Measurements from ENCODE around the gene WBP2. TPM values are rescaled to one million over a fixed set of nuclear protein-coding genes. Genes with fewer than 3 reads are reported as not detected.

The WBP2 gene
- total RNA-seq, 2 donors from 2014 or later = 88.9 to 125 TPM

GRCh38 chr17:75842411-75842810 lies 12.7 kb downstream of the WBP2 start:
- no peak overlapping the region for H3K27ac ChIP-seq
- DNase-seq (ENCODE audit: low spot score) = no peak
- intact Hi-C loops (cut with DNase I) = no loop called here
- TF ChIP-seq POLR2A (IDR thresholded peaks at IDR 0.05) = no peak
- TF ChIP-seq CTCF (IDR thresholded peaks at IDR 0.05) = no peak
- no peak for TF ChIP-seq POLR2AphosphoS5 (IDR thresholded peaks at IDR 0.05)
- H3K4me3 ChIP-seq = no peak overlapping the region
- H3K27me3 ChIP-seq (replicated peaks; ENCODE audit: insufficient read depth) = no peaks in the 10 kb centered on the region
- peaks cover 10 to 12% of the 10 kb centered on the region in 2 donors for H3K36me3 ChIP-seq
- no peaks in the 10 kb centered on the region for H3K9me3 ChIP-seq
- WGBS = 91% methylated on average over 16 of the region's 18 CpGs
- peaks cover 13% of the 10 kb centered on the region for H3K4me1 ChIP-seq (replicated peaks)

DNA sequence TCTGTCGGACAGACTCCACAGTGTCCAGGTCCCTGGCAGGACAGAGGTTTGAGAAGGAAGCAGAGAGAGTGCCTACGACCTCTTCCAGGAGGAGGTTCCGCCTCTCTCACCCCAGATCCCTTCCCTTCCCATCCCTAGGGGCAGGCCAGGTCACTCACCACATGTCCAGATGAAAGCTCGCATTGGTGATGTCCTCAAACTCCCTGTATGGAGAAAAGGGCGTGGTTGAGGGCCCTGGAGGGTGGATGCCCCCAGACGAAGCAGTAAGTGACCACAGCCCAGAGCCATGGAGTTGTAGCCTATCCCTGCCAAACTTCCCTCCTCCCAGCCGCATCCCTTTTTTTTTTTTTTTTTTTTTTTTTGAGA lies 14.4 kb downstream of the WBP2 start:
- Histone ChIP-seq H3K9me3 (no peaks in the 10 kb centered on the region), H3K27me3 (replicated peaks; ENCODE audit: insufficient read depth) (no peaks in the 10 kb centered on the region), H3K4me1 (replicated peaks) (peaks cover 12% of the 10 kb centered on the region), H3K36me3 (no peaks in the 10 kb centered on the region), H3K27ac (no peak overlapping the region), H3K4me3 (no peak overlapping the region)
- TF ChIP-seq POLR2AphosphoS5 (IDR thresholded peaks at IDR 0.05) (no peak), POLR2A (IDR thresholded peaks at IDR 0.05) (no peak), CTCF (IDR thresholded peaks at IDR 0.05) (no peak)
- intact Hi-C loops (cut with DNase I) = no loop called here
- no peak for DNase-seq (ENCODE audit: low spot score)
- 71% methylated on average over 7 of the region's 7 CpGs for WGBS

GRCh38 chr17:75839942-75840798 lies 15.0 kb downstream of the WBP2 start:
- H3K27ac ChIP-seq = no peak overlapping the region
- no peak overlapping the region for H3K4me3 ChIP-seq
- no peak for DNase-seq (ENCODE audit: low spot score)
- no peaks in the 10 kb centered on the region for H3K9me3 ChIP-seq
- TF ChIP-seq POLR2A (IDR thresholded peaks at IDR 0.05) = no peak
- no peak for TF ChIP-seq POLR2AphosphoS5 (IDR thresholded peaks at IDR 0.05)
- no peak for TF ChIP-seq CTCF (IDR thresholded peaks at IDR 0.05)
- 93% methylated on average over 32 of the region's 36 CpGs for WGBS
- no peaks in the 10 kb centered on the region for H3K27me3 ChIP-seq (replicated peaks; ENCODE audit: insufficient read depth)
- intact Hi-C loops (cut with DNase I) = no loop called here
- H3K4me1 ChIP-seq (replicated peaks) = peaks cover 7% of the 10 kb centered on the region
- no peaks in the 10 kb centered on the region for H3K36me3 ChIP-seq

GRCh38 chr17:75838410-75838809 lies 16.7 kb downstream of the WBP2 start:
- no peaks in the 10 kb centered on the region for H3K36me3 ChIP-seq
- no peak for TF ChIP-seq POLR2AphosphoS5 (IDR thresholded peaks at IDR 0.05)
- TF ChIP-seq POLR2A (IDR thresholded peaks at IDR 0.05) = no peak
- no peak for TF ChIP-seq CTCF (IDR thresholded peaks at IDR 0.05)
- H3K9me3 ChIP-seq = no peaks in the 10 kb centered on the region
- H3K27ac ChIP-seq = no peak overlapping the region
- no peaks in the 10 kb centered on the region for H3K27me3 ChIP-seq (replicated peaks; ENCODE audit: insufficient read depth)
- H3K4me3 ChIP-seq = no peak overlapping the region
- intact Hi-C loops (cut with DNase I) = no loop called here
- no peak for DNase-seq (ENCODE audit: low spot score)
- 94% methylated on average over 14 of the region's 15 CpGs for WGBS
- H3K4me1 ChIP-seq (replicated peaks) = no peaks in the 10 kb centered on the region

DNA sequence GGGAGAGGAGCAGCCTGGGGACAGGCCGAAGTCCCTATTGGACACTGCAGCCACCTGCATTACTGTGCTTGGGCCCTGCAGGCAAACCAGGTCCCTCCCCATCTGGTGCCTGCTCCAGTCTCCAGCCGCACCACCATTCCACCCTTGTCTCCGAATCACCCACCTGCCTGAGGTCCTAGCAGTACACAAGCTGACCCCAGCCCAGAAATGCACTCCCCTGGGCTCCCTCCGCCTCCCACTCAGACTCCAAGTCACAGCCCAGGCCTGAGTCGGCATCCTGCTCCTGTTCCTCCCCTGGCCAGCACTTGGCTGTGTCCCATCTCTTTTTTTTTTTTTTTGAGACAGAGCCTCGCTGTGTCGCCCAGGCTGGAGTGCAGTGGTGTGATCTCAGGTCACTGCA lies 17.2 kb downstream of the WBP2 start:
- H3K4me1 ChIP-seq (replicated peaks) = no peaks in the 10 kb centered on the region
- H3K4me3 ChIP-seq = no peak overlapping the region
- 68% methylated on average over 7 of the region's 7 CpGs for WGBS
- no peak for TF ChIP-seq CTCF (IDR thresholded peaks at IDR 0.05)
- TF ChIP-seq POLR2AphosphoS5 (IDR thresholded peaks at IDR 0.05) = no peak
- TF ChIP-seq POLR2A (IDR thresholded peaks at IDR 0.05) = no peak
- intact Hi-C loops (cut with DNase I) = no loop called here
- no peaks in the 10 kb centered on the region for H3K9me3 ChIP-seq
- no peak for DNase-seq (ENCODE audit: low spot score)
- H3K27me3 ChIP-seq (replicated peaks; ENCODE audit: insufficient read depth) = no peaks in the 10 kb centered on the region
- H3K36me3 ChIP-seq = no peaks in the 10 kb centered on the region
- no peak overlapping the region for H3K27ac ChIP-seq

Data from prostate gland (tissue), 2 donors.